ENCODE results near the gene CPPED1.

- no peak for TF ChIP-seq POLR2A (IDR thresholded peaks at IDR 0.05)
- no peak for TF ChIP-seq CTCF (IDR thresholded peaks at IDR 0.05 in 8 of 11, conservative IDR thresholded peaks at IDR 0.05 in 3 of 11)
- TF ChIP-seq POLR2AphosphoS5 (IDR thresholded peaks at IDR 0.05), result no peak
Observed at GRCh38 chr16:12709807-12710206, 93.9 kb downstream of the CPPED1 start.

Measured in spleen (tissue), 7 donors.